ENCODE measurements around the gene ZBTB20. TPM values are rescaled to one million over a fixed set of nuclear protein-coding genes. Genes with fewer than 3 reads are reported as not detected.

The ZBTB20 gene
- total and polyA plus RNA-seq, 4 donors = 0.69 to 128 (median 51.7) TPM

DNA sequence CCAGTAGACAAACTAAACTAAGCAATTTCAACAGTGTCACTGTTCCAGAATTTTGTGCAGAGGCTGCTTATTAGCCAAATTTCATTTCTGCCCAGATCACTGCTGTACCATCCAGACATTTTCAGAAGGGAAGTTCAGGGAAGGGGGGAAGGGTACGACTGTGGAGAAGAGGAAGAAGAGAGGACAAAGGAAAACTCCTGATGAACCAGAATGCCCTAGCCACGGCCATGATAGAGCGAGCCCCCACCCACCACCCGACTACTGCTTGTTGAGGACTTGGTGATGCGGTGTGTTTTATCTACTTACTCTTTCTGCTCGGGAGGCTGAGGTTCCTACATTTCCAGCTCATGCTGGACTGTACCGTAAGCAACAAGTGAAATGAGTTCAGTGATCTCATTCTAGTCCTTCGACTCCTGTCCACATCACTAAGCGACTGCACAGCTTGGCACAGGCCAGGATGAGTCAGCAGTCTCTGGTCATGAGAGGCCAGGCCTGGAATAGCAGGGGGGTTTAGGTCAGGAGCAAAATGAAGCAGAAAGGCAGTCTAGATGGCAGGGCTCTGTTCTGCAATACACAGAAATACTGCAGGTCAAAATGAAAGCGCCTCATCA, 522.4 kb downstream of the ZBTB20 start:
- no peaks in the 10 kb centered on the region for H3K27me3 ChIP-seq (ENCODE audit: control insufficient read depth in 1 of 2, insufficient read depth in 2 of 2, low read length in 1 of 2)
- intact Hi-C loops (cut with DNase I) = loop anchor here in 1 of 2 donors (10.0 kb wide), 1 partner anchor 230 kb away; no protein-coding TSS in a partner anchor
- peaks cover 2 to 8% of the 10 kb centered on the region in 2 donors for H3K4me1 ChIP-seq (ENCODE audit: control insufficient read depth in 1 of 2, insufficient read depth in 2 of 2, low read length in 2 of 2)
- peak overlapping the region; percentile 86 to 87 for H3K27ac ChIP-seq (ENCODE audit: low read depth in 1 of 2, low read length in 2 of 2)
- peak; percentile 97 to 98 for DNase-seq
- peak; percentile 94 for ATAC-seq (ENCODE audit: low FRiP score)
- H3K9me3 ChIP-seq (ENCODE audit: control insufficient read depth, low read length) = no peaks in the 10 kb centered on the region
- 3 to 7% methylated on average over 10 of the region's 10 CpGs for WGBS, 2 donors
- no peaks in the 10 kb centered on the region for H3K36me3 ChIP-seq (ENCODE audit: control insufficient read depth in 1 of 2, insufficient read depth in 2 of 2, low read length in 1 of 2)
- H3K4me3 ChIP-seq (ENCODE audit: low read length in 2 of 2) = peak overlapping the region; percentile 23 to 67

DNA sequence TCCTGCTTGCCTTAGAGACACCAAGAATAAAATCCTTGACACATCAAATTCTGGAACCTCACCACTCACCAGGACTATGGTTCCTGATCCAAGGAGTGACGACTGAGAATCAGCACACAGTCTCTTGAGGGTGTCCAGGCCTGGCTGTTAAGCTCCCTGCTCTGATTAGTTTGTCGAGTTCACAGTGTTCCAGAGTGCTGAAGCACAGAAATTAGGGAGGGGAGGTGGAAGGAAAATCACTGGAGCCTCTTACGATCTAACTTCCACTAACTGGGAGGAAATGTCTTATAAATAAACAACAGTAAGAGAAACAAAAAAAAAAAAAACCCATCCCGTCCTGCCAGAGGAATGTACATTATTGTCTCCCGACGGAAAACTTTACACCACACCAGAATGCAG, 523.0 kb downstream of the ZBTB20 start:
- ATAC-seq (ENCODE audit: low FRiP score) = peak; percentile 86

DNA sequence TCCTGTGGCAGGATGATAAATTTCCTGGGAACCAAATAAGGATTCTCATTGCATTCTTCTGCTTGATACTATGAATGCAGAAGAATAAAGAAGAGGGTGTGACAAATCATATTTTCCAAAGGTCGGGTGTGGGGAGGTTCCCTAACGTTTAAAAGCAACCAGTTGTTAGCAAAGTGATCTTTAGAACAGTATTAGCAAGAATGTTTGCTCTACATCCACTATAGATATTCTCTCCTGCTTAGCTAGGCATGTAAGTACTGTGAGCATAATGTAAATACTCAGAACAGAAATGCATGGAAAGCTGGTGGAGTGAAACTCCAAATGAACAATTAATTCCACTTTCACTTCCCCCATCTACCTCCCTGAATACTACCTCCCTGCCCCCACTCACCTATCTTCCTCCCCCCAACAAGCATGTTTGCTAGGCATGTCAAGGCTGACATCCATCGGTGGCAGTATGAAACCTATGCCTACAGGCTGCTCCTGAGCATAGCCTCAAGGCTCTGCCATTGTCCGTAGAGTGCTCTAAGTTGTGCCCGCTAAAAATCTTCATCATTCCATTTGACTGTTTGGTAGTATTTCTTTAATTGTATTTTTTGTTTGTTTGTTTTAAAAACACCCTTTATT, 523.6 kb downstream of the ZBTB20 start:
- 56 to 57% methylated on average over 5 of the region's 5 CpGs for WGBS, 2 donors
- peaks cover 2 to 8% of the 10 kb centered on the region in 2 donors for H3K4me1 ChIP-seq (ENCODE audit: control insufficient read depth in 1 of 2, insufficient read depth in 2 of 2, low read length in 2 of 2)
- DNase-seq = no peak
- H3K4me3 ChIP-seq (ENCODE audit: low read length in 2 of 2) = peak overlapping the region in 1 of 2 donors; percentile 67
- peak overlapping the region; percentile 76 to 86 for H3K27ac ChIP-seq (ENCODE audit: low read depth in 1 of 2, low read length in 2 of 2)
- intact Hi-C loops (cut with DNase I) = loop anchor here in 1 of 2 donors (10.0 kb wide), 1 partner anchor 229 kb away; no protein-coding TSS in a partner anchor
- ATAC-seq (ENCODE audit: low FRiP score) = no peak
- no peaks in the 10 kb centered on the region for H3K27me3 ChIP-seq (ENCODE audit: control insufficient read depth in 1 of 2, insufficient read depth in 2 of 2, low read length in 1 of 2)
- no peaks in the 10 kb centered on the region for H3K9me3 ChIP-seq (ENCODE audit: control insufficient read depth, low read length)
- no peaks in the 10 kb centered on the region for H3K36me3 ChIP-seq (ENCODE audit: control insufficient read depth in 1 of 2, insufficient read depth in 2 of 2, low read length in 1 of 2)

More for the DNA sequence above, 523.0 kb downstream of the ZBTB20 start:
- no peak for DNase-seq
- Histone ChIP-seq H3K4me3 (ENCODE audit: low read length in 2 of 2) (peak overlapping the region; percentile 23 to 67), H3K9me3 (ENCODE audit: control insufficient read depth, low read length) (no peaks in the 10 kb centered on the region), H3K27me3 (ENCODE audit: control insufficient read depth in 1 of 2, insufficient read depth in 2 of 2, low read length in 1 of 2) (no peaks in the 10 kb centered on the region), H3K36me3 (ENCODE audit: control insufficient read depth in 1 of 2, insufficient read depth in 2 of 2, low read length in 1 of 2) (no peaks in the 10 kb centered on the region), H3K27ac (ENCODE audit: low read depth in 1 of 2, low read length in 2 of 2) (peak overlapping the region; percentile 86 to 87), H3K4me1 (ENCODE audit: control insufficient read depth in 1 of 2, insufficient read depth in 2 of 2, low read length in 2 of 2) (peaks cover 2 to 8% of the 10 kb centered on the region in 2 donors)
- intact Hi-C loops (cut with DNase I) = loop anchor here in 1 of 2 donors (10.0 kb wide), 1 partner anchor 229 kb away; no protein-coding TSS in a partner anchor
- WGBS, 2 donors = 1 to 3% methylated on average over 6 of the region's 6 CpGs

DNA sequence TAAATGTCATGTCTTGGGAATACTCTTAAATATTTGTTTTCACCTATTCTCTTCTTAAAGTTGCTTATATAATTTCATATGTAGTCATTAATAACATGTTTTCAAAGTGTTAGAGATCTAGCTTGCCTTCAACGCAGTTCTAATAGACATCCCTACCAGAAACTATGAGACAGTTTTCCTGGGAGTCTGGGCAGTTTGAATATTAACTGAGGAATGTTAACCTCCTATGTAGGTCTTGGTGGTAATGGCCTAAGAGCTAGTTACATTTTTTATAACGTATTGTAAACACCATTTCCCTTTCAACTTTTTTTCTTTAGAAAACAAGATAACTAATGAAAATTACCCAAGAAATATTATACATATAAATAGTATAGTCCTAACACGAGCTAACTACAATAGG, 525.1 kb downstream of the ZBTB20 start:
- 64 to 89% methylated on average over 3 of the region's 3 CpGs for WGBS, 2 donors
- Histone ChIP-seq H3K4me1 (ENCODE audit: control insufficient read depth in 1 of 2, insufficient read depth in 2 of 2, low read length in 2 of 2) (peaks cover 2 to 8% of the 10 kb centered on the region in 2 donors), H3K36me3 (ENCODE audit: control insufficient read depth in 1 of 2, insufficient read depth in 2 of 2, low read length in 1 of 2) (no peaks in the 10 kb centered on the region), H3K9me3 (ENCODE audit: control insufficient read depth, low read length) (no peaks in the 10 kb centered on the region), H3K4me3 (ENCODE audit: low read length in 2 of 2) (no peak overlapping the region), H3K27me3 (ENCODE audit: control insufficient read depth in 1 of 2, insufficient read depth in 2 of 2, low read length in 1 of 2) (no peaks in the 10 kb centered on the region), H3K27ac (ENCODE audit: low read depth in 1 of 2, low read length in 2 of 2) (no peak overlapping the region)
- intact Hi-C loops (cut with DNase I) = loop anchor here in 1 of 2 donors (10.0 kb wide), 1 partner anchor 227 kb away; no protein-coding TSS in a partner anchor
- ATAC-seq (ENCODE audit: low FRiP score) (no peak), DNase-seq (no peak)

DNA sequence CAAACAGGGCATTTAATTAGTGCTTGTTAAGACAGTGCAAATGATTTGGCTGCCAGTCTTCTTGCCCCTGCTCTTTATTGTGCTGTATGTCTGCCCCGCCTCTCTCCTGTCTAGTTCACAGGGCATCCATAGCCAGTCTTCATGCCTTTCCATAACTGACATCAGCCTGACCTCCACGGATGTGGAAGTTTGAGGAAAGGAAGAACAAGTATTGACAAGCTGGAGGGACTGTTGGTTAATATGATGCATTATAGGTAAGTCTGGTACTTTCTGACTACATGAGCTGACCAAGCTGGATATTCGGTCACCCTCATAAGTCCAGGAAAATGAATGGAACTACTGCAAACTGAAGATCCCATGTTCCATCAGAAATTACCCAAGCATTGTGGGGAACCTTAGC, 527.3 kb downstream of the ZBTB20 start:
- Histone ChIP-seq H3K9me3 (ENCODE audit: control insufficient read depth, low read length) (no peaks in the 10 kb centered on the region), H3K27me3 (ENCODE audit: control insufficient read depth in 1 of 2, insufficient read depth in 2 of 2, low read length in 1 of 2) (no peaks in the 10 kb centered on the region), H3K4me1 (ENCODE audit: control insufficient read depth in 1 of 2, insufficient read depth in 2 of 2, low read length in 2 of 2) (peaks cover 0 to 6% of the 10 kb centered on the region in 2 donors), H3K4me3 (ENCODE audit: low read length in 2 of 2) (no peak overlapping the region), H3K27ac (ENCODE audit: low read depth in 1 of 2, low read length in 2 of 2) (no peak overlapping the region), H3K36me3 (ENCODE audit: control insufficient read depth in 1 of 2, insufficient read depth in 2 of 2, low read length in 1 of 2) (no peaks in the 10 kb centered on the region)
- WGBS, 2 donors = 91 to 94% methylated on average over 3 of the region's 3 CpGs
- DNase-seq (no peak), ATAC-seq (ENCODE audit: low FRiP score) (no peak)
- intact Hi-C loops (cut with DNase I) = loop anchor here in 1 of 2 donors (10.0 kb wide), 1 partner anchor 225 kb away; no protein-coding TSS in a partner anchor

DNA sequence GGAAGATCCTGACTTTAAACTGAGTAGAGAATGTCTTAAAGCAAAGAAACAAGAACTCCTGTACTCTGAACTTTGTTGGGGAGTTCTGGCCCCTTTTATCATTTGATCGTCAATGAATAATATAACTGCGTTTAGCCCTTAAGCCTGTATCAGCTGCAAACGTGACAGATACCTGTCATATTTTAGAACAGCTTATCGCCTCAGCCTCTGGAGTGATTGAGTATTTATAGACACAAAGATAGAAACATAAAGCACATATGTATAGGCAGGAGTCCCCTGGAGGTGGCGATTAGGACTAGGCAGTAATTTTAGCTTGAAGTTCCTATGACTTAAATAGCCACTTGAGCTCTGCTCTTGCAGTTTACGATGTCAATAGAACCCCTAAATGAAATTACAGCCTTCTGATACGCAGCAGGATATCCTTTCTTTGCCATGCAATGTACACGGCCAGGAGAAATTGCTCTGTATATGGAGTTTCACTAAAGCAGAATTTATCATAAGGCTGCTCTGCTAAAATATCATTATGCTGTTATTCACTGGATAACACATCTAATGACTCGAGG, 531.5 kb downstream of the ZBTB20 start:
- intact Hi-C loops (cut with DNase I) = no loop called here
- 85 to 88% methylated on average over 9 of the region's 9 CpGs for WGBS, 2 donors

DNA sequence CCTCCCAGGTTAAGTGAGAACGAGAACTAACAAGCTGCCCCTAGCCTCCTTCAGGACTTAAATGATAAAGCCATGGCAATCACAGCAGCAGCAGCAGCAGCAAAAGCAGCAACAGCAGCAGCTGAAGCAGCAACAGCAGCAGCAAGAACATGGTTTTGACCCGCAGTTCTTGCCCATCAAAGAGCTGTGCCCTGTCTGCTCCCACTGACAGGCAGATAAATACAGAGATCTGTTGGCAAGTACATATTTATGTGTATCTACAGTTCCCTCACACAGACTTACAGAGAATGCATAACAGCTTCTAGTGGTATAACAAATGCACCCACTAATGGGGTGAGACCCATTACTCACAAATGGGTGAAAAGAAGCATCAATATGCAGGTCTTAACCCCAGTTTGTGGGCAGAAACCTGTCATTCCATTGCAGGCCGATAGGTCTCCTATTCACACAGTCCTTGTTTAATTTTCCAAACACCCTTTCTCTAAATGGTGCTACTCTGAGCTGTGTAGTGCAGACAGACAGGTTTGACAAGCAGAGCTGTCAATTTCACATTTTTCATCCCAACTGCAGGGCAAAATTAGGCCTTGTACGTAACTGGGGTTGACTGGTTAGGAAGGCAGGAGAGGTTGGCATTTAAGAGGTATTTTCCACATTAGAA, 537.0 kb downstream of the ZBTB20 start:
- Histone ChIP-seq H3K27me3 (ENCODE audit: control insufficient read depth in 1 of 2, insufficient read depth in 2 of 2, low read length in 1 of 2) (no peaks in the 10 kb centered on the region), H3K27ac (ENCODE audit: low read depth in 1 of 2, low read length in 2 of 2) (no peak overlapping the region), H3K4me3 (ENCODE audit: low read length in 2 of 2) (no peak overlapping the region), H3K9me3 (ENCODE audit: control insufficient read depth, low read length) (no peaks in the 10 kb centered on the region), H3K4me1 (ENCODE audit: control insufficient read depth in 1 of 2, insufficient read depth in 2 of 2, low read length in 2 of 2) (peaks cover 0 to 1% of the 10 kb centered on the region in 2 donors), H3K36me3 (ENCODE audit: control insufficient read depth in 1 of 2, insufficient read depth in 2 of 2, low read length in 1 of 2) (no peaks in the 10 kb centered on the region)
- DNase-seq (no peak), ATAC-seq (ENCODE audit: low FRiP score) (no peak)
- 84 to 92% methylated on average over 4 of the region's 4 CpGs for WGBS, 2 donors
- intact Hi-C loops (cut with DNase I) = no loop called here

More for the DNA sequence above, 531.5 kb downstream of the ZBTB20 start:
- no peak for DNase-seq
- no peaks in the 10 kb centered on the region for H3K27me3 ChIP-seq (ENCODE audit: control insufficient read depth in 1 of 2, insufficient read depth in 2 of 2, low read length in 1 of 2)
- no peaks in the 10 kb centered on the region for H3K4me1 ChIP-seq (ENCODE audit: control insufficient read depth in 1 of 2, insufficient read depth in 2 of 2, low read length in 2 of 2)
- H3K36me3 ChIP-seq (ENCODE audit: control insufficient read depth in 1 of 2, insufficient read depth in 2 of 2, low read length in 1 of 2) = no peaks in the 10 kb centered on the region
- no peak for ATAC-seq (ENCODE audit: low FRiP score)
- H3K27ac ChIP-seq (ENCODE audit: low read depth in 1 of 2, low read length in 2 of 2) = no peak overlapping the region
- H3K4me3 ChIP-seq (ENCODE audit: low read length in 2 of 2) = no peak overlapping the region
- no peaks in the 10 kb centered on the region for H3K9me3 ChIP-seq (ENCODE audit: control insufficient read depth, low read length)

DNA sequence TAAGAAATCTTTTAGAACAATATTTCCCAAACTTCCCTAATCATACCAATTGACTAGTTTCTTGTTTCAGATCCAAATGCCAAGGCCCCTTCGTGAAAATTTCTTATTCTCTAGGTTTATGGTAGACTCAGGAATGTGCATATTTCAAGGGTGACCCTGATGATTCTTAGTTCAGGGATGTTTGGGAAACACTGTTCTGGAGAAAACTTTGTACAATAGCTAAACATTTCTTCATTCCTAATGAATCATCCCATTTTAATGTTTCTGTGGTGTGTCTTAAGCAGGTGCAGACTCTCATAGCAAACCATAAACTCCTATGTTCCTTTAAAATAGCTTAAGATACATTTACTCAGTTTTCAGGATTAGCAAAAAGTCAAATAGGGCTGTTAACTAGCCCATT, 538.8 kb downstream of the ZBTB20 start:
- H3K36me3 ChIP-seq (ENCODE audit: control insufficient read depth in 1 of 2, insufficient read depth in 2 of 2, low read length in 1 of 2) = no peaks in the 10 kb centered on the region
- H3K27ac ChIP-seq (ENCODE audit: low read depth in 1 of 2, low read length in 2 of 2) = no peak overlapping the region
- no peak overlapping the region for H3K4me3 ChIP-seq (ENCODE audit: low read length in 2 of 2)
- no peaks in the 10 kb centered on the region for H3K9me3 ChIP-seq (ENCODE audit: control insufficient read depth, low read length)
- intact Hi-C loops (cut with DNase I) = no loop called here
- no peaks in the 10 kb centered on the region for H3K27me3 ChIP-seq (ENCODE audit: control insufficient read depth in 1 of 2, insufficient read depth in 2 of 2, low read length in 1 of 2)
- ATAC-seq (ENCODE audit: low FRiP score) = no peak
- 52 to 79% methylated on average over 1 of the region's 1 CpG for WGBS, 2 donors
- no peak for DNase-seq
- H3K4me1 ChIP-seq (ENCODE audit: control insufficient read depth in 1 of 2, insufficient read depth in 2 of 2, low read length in 2 of 2) = peaks cover 0 to 1% of the 10 kb centered on the region in 2 donors

Measured in aorta (tissue), 5 donors.